Lower leg skin (tissue), 4 donors: Measurements from ENCODE around the gene NOL3. TPM values are rescaled to one million over a fixed set of nuclear protein-coding genes. Genes with fewer than 3 reads are reported as not detected.

Experiments
- DNase-seq, 2 donors: peaks; one replicate each; pipeline ENCODE4 v3.0.0-alpha.2; 2019; ENCODE audit warnings: low spot score in 2 of 2
- H3K4me3 ChIP-seq: fragments of 200-600 bp; sonication (generic); 2 replicates; pipeline ENCODE4 v1.5.1; 2017; ENCODE audit warnings: mild to moderate bottlenecking, low read depth; ENCODE audit not compliant: poor library complexity, severe bottlenecking
- POLR2A ChIP-seq, 2 donors: fragments of 450-650 bp; IDR thresholded peaks; one replicate each; pipeline ENCODE4 v1.6.1; 2016 to 2017; ENCODE audit warnings: antibody characterized with exemption in 2 of 2, mild to moderate bottlenecking in 1 of 2, moderate library complexity in 1 of 2
- WGBS, 2 donors: methylation state at CpG; one replicate each; pipeline ENCODE4 v1.1.5; 2018; 5-methylcytosine and 5-hydroxymethylcytosine counted together
- intact Hi-C: fragments of 100-400 bp; cut with DNase I; formaldehyde crosslinking; loops from one replicate; pipeline ENCODE4 v1.15.0; 2023; ENCODE audit warnings: low total_unique reads
- total RNA-seq, 4 donors: library from RNA; depleted of rRNA; stranded (reverse); fragments of >200 nt; gene quantifications; one replicate each; pipeline ENCODE4 v1.1.0, GENCODE V29; 2016
- TF ChIP-seq, protein P1 (sequence below), 3 donors: fragments of 450-650 bp; IDR thresholded peaks; one replicate each; pipeline ENCODE4 v1.5.1; 2016; ENCODE audit warnings: antibody characterized with exemption in 3 of 3, mild to moderate bottlenecking in 3 of 3, moderate library complexity in 2 of 3

Gene NOL3
- total RNA-seq, 4 donors from 2014 or later: 84.3 to 139 (median 115) TPM

DNA sequence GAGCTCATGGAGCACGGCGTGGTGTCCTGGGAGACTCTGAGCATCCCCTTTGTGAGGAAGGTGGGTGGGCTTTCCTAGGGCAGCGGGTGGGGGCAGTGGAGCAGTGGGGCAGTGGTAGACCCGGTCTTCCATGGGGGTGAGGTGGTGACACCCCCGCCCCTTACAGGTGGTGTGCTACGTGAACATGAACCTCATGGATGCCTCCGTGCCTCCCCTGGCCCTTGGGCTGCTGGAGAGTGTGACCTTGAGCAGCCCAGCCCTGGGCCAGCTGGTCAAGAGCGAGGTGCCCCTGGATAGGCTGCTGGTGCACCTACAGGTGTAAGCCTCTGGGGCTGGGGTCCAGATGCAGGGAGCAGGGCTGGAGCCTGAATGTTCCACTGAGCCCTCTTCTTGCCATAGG, 30.2 kb downstream of the NOL3 start:
- whole genome bisulfite sequencing, 2 donors: 81 to 86% methylated on average over 5 to 7 of the region's 8 CpGs
- TF ChIP-seq, protein P1, sequence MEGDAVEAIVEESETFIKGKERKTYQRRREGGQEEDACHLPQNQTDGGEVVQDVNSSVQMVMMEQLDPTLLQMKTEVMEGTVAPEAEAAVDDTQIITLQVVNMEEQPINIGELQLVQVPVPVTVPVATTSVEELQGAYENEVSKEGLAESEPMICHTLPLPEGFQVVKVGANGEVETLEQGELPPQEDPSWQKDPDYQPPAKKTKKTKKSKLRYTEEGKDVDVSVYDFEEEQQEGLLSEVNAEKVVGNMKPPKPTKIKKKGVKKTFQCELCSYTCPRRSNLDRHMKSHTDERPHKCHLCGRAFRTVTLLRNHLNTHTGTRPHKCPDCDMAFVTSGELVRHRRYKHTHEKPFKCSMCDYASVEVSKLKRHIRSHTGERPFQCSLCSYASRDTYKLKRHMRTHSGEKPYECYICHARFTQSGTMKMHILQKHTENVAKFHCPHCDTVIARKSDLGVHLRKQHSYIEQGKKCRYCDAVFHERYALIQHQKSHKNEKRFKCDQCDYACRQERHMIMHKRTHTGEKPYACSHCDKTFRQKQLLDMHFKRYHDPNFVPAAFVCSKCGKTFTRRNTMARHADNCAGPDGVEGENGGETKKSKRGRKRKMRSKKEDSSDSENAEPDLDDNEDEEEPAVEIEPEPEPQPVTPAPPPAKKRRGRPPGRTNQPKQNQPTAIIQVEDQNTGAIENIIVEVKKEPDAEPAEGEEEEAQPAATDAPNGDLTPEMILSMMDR (IDR thresholded peaks at IDR 0.05): no peak
- no peak for TF ChIP-seq POLR2A (IDR thresholded peaks at IDR 0.05)
- intact Hi-C loops: no loop called here
- DNase-seq: no peak
- no peak overlapping the region for H3K4me3 ChIP-seq

DNA sequence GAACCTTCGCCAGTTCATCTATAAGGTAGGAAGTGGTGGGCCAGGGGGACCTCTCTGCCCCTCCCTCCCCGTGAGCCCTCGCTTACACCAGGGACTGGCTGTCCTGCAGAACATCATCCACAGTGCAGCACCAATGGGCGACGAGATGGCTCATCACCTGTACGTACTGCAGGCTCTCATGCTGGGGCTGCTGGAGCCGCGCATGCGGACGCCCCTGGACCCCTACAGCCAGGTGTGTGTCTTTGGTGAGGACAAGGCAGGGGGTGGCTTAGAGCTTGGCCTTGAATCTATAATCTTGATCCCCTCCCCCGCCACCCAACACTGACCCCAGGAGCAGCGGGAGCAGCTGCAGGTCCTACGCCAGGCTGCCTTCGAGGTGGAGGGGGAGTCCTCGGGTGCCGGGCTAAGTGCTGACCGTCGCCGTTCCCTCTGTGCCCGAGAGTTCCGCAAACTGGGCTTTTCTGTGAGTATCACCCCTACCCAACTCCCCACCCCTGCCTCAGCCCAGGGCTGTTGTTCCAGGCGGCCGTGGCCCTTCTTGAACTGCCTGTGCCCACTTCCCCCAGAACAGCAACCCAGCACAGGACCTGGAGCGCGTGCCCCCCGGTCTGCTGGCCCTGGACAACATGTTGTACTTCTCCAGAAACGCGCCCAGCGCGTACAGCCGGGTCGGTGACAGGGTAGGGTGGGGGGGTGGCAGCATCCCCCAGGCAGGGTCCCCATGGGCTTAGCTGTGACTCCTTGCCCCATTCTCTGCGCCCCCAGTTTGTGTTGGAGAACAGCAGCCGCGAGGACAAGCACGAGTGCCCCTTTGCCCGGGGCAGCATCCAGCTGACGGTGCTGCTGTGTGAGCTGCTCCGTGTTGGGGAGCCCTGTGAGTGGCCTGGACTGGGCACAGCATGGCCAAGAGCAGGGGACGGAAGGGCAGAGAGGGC, 31.3 kb downstream of the NOL3 start:
- no peak for DNase-seq
- no peak overlapping the region for H3K4me3 ChIP-seq

DNA sequence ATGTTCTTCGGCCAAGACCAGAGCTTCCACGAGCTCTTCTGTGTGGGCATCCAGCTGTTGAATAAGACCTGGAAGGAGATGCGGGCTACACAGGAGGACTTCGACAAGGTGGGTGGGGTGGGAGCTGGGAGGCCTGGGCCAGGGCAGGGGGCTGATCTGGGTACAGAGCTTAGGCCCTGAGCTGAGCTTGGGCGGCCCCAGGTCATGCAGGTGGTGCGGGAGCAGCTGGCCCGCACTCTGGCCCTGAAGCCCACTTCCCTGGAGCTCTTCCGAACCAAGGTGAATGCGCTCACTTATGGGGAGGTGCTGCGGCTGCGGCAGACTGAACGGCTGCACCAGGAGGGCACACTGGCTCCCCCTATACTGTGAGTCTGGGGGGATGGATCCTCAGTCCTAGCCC, 32.1 kb downstream of the NOL3 start:
- intact Hi-C loops: no loop called here
- WGBS, 2 donors: 85 to 89% methylated on average over 8 to 12 of the region's 12 CpGs
- TF ChIP-seq, protein P1 (IDR thresholded peaks at IDR 0.05): no peak
- no peak for TF ChIP-seq POLR2A (IDR thresholded peaks at IDR 0.05)
- H3K4me3 ChIP-seq: no peak overlapping the region
- no peak for DNase-seq

More for the DNA sequence above, 31.3 kb downstream of the NOL3 start:
- WGBS, 2 donors: 92 to 94% methylated on average over 40 of the region's 40 CpGs
- intact Hi-C loops: no loop called here
- TF ChIP-seq, protein P1 (IDR thresholded peaks at IDR 0.05): no peak
- TF ChIP-seq POLR2A (IDR thresholded peaks at IDR 0.05): no peak

DNA sequence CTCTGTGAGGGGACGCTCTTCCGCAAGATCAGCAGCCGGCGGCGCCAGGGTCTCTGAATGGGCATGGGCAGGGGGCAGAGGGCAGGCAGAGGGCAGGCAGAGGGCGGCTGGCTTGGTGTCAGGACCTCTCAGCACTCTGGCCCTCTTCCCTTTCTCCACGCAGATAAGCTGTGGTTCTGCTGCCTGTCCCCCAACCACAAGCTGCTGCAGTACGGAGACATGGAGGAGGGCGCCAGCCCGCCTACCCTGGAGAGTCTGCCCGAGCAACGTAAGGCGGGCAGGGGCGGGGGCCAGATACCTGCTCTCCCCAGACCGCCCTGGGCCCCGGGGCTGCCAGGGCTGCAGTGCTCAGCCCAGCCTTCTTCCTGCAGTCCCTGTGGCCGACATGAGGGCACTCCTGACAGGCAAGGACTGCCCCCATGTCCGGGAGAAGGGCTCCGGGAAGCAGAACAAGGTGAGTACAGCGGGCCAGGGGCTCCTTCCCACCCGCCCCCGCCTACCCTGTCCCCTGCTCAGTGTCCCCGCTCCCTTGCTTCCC, 32.7 kb downstream of the NOL3 start:
- intact Hi-C loops: no loop called here
- 87 to 89% methylated on average over 19 to 23 of the region's 23 CpGs for whole genome bisulfite sequencing, 2 donors
- no peak for TF ChIP-seq POLR2A (IDR thresholded peaks at IDR 0.05)
- TF ChIP-seq, protein P1 (IDR thresholded peaks at IDR 0.05): no peak
- H3K4me3 ChIP-seq: no peak overlapping the region
- DNase-seq: no peak

DNA sequence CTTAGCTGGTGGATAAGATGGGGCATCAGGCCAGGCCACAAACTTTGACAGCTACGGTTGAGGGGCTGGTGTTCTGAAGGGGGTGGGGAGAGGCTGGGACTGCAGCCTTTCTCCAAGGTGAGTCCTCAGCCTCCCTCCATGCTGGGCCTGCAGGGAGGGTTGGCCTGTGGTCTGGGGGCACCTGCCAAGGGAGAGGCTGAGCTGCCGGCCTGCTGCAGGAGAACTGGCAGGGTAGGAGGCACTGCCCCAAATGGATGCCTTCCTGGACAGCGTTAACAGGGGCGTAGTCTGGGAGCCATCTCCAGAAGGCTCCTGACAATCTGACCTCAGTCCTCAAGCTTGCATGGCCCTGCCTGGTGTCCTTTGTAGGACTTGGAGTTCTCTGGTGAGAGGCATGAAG, 33.7 kb downstream of the NOL3 start:
- 80 to 86% methylated on average over 1 to 3 of the region's 4 CpGs for WGBS, 2 donors
- intact Hi-C loops: no loop called here
- no peak overlapping the region for H3K4me3 ChIP-seq
- TF ChIP-seq POLR2A (IDR thresholded peaks at IDR 0.05): no peak
- TF ChIP-seq, protein P1 (IDR thresholded peaks at IDR 0.05): no peak
- DNase-seq: no peak
